ENCODE data around the gene PCDHGA3. TPM values are rescaled to one million over a fixed set of nuclear protein-coding genes. Genes with fewer than 3 reads are reported as not detected.
"Not testable (repeated sequence)": the region's sequence is repeated elsewhere in the genome, so short reads cannot be mapped to it uniquely, and the experiment has no call there.

PCDHGA3 gene
- total and polyA plus RNA-seq, 9 of the 15 experiments (the other 6 are each of a cell fraction or from before 2014, with no cell fraction given): 0.13 to 0.28 (median 0.18) TPM; not detected in 2

DNA sequence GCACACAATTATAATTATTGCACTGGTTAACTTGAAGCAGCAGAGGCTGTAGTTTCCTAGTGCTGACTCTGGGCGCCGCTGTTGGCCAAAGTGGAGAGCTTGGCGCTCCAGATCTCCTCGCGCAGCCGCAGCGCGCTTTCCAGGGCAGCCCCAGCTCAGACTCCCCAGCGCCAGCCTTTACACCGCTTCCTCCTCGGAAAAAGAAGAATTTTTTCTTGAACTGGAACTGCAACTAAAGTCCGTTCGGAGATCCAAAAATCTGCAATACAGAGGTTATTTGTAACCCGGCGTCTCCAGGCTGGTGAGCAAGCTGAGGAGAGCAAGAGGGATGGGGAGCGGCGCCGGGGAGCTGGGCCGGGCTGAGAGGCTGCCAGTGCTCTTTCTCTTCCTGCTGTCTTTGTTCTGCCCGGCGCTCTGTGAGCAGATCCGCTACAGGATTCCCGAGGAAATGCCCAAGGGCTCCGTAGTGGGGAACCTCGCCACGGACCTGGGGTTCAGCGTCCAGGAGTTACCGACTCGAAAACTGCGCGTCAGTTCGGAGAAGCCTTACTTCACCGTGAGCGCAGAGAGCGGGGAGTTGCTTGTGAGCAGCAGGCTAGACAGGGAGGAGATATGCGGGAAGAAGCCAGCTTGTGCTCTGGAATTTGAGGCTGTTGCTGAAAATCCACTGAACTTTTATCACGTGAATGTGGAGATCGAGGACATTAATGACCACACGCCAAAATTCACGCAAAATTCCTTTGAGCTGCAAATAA lies 44.1 kb downstream of the PCDHGA3 start, which contains the start of gene PCDHGB4:
TSS of gene PCDHGB4 (plus strand) at position 142 of the 755 bp plus-strand sequence. CDS start at position 329, 187 bp downstream.
- H2AFZ ChIP-seq (ENCODE audit: low read depth, low read length); H3K9me1 ChIP-seq (ENCODE audit: control insufficient read depth, insufficient read depth, low read length); H4K20me1 ChIP-seq (replicated peaks; ENCODE audit: control insufficient read depth, insufficient read depth, low read length); BruUV-seq (replicated peaks); POLR2A ChIA-PET; H3K27ac ChIP-seq (ENCODE audit: extremely low read depth, low read depth, low read length); CTCF ChIA-PET (ENCODE audit: low intra/inter-chr PET ratio); in situ Hi-C loops (cut with MboI); H3K9me3 ChIP-seq (replicated peaks; ENCODE audit: control insufficient read depth, insufficient read depth, low read depth, low read length); intact Hi-C loops (cut with micrococcal nuclease); H3K79me2 ChIP-seq (ENCODE audit: control insufficient read depth, insufficient read depth, low read length); H3K4me3 ChIP-seq; H3K4me2 ChIP-seq (ENCODE audit: insufficient read depth, low read length); H3K9ac ChIP-seq (ENCODE audit: insufficient read depth in 1 of 2, low read depth in 2 of 2, low read length in 2 of 2); H3K36me3 ChIP-seq (ENCODE audit: control insufficient read depth, insufficient read depth, low read length): not testable (repeated sequence)
- 16% methylated on average over 15 of the region's 40 CpGs for WGBS (ENCODE audit: insufficient coverage, low coverage, missing lambda C conversion rate)
- TF ChIP-seq RAD21 (CRISPR knock-in tag; conservative IDR thresholded peaks at IDR 0.05 in 1 of 2, IDR thresholded peaks at IDR 0.05 in 1 of 2) (peak in 1 of 2 experiments; percentile 31; a peak in 1 of 4 replicates), ZBTB33 (CRISPR knock-in tag; IDR thresholded peaks at IDR 0.05) (peak; percentile 39; the same call in 1 of the 2 replicates), NRF1 (conservative IDR thresholded peaks at IDR 0.05 in 1 of 2, IDR thresholded peaks at IDR 0.05 in 1 of 2) (peak; percentile 78 to 81)
- TF ChIP-seq, protein P1, sequence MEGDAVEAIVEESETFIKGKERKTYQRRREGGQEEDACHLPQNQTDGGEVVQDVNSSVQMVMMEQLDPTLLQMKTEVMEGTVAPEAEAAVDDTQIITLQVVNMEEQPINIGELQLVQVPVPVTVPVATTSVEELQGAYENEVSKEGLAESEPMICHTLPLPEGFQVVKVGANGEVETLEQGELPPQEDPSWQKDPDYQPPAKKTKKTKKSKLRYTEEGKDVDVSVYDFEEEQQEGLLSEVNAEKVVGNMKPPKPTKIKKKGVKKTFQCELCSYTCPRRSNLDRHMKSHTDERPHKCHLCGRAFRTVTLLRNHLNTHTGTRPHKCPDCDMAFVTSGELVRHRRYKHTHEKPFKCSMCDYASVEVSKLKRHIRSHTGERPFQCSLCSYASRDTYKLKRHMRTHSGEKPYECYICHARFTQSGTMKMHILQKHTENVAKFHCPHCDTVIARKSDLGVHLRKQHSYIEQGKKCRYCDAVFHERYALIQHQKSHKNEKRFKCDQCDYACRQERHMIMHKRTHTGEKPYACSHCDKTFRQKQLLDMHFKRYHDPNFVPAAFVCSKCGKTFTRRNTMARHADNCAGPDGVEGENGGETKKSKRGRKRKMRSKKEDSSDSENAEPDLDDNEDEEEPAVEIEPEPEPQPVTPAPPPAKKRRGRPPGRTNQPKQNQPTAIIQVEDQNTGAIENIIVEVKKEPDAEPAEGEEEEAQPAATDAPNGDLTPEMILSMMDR (IDR thresholded peaks at IDR 0.05 in 2 of 3, conservative IDR thresholded peaks at IDR 0.05 in 1 of 3; ENCODE audit: insufficient read depth in 2 of 3, low read depth in 1 of 3, low read length in 3 of 3): peak; percentile 22 to 47 (median 42); a peak in 2 of 6 replicates
- H3K27me3 ChIP-seq (ENCODE audit: control insufficient read depth in 2 of 2, insufficient read depth in 2 of 2, low read length in 2 of 2): peaks cover 6 to 35% of the 10 kb centered on the region in 2 experiments; a peak in 4 of 5 replicates
- H3K4me1 ChIP-seq (replicated peaks in 1 of 2; ENCODE audit: control insufficient read depth in 2 of 2, insufficient read depth in 2 of 2, low read length in 2 of 2): peaks cover 0 to 12% of the 10 kb centered on the region in 2 experiments; a peak in 2 of 5 replicates
- peak; percentile 66 for FAIRE-seq
- peak in 1 of 4 experiments; percentile 12 for DNase-seq (ENCODE audit: extremely low read depth in 1 of 4, low spot score in 3 of 4)
- ATAC-seq: peak; percentile 81
